Loucy (cell line): ENCODE measurements around the gene SGPL1.

Experiments
- CTCF ChIP-seq: fragments of 200-600 bp; sonication (generic); conservative IDR thresholded peaks from 2 replicates; pipeline ENCODE4 v1.5.1; 2014; ENCODE audit warnings: mild to moderate bottlenecking, antibody characterized with exemption, low read length
- EZH2phosphoT487 ChIP-seq: fragments of 200-600 bp; IDR thresholded peaks from 2 replicates; pipeline ENCODE4 v1.6.1; 2018; ENCODE audit warnings: antibody characterized with exemption, mild to moderate bottlenecking, moderate library complexity, borderline replicate concordance

- TF ChIP-seq CTCF, result no peak
- no peak for TF ChIP-seq EZH2phosphoT487
These were observed 30.6 kb upstream of the SGPL1 start, which contains the start of gene TBATA for GRCh38 chr10:70785190-70785589.
